WI38 (cell line): Measurements from ENCODE around the gene AKAP13.

ENCODE experiments used
- H3K4me3 ChIP-seq: 2 replicates; pipeline ENCODE4 v1.5.1; 2011; ENCODE audit warnings: low read depth, mild to moderate bottlenecking, control low read depth, low read length
- CTCF ChIP-seq: IDR thresholded peaks from 2 replicates; pipeline ENCODE4 v1.5.1; 2012; ENCODE audit warnings: low read depth, mild to moderate bottlenecking, control low read depth, low read length

Gene AKAP13

GRCh38 chr15:85618228-85618505, 237.8 kb downstream of the AKAP13 start:
- no peak overlapping the region for H3K4me3 ChIP-seq
- no peak for TF ChIP-seq CTCF

GRCh38 chr15:85618956-85619491, 238.6 kb downstream of the AKAP13 start:
- peak overlapping the region; percentile 55 for H3K4me3 ChIP-seq
- no peak for TF ChIP-seq CTCF

- peak overlapping the region; percentile 55 for H3K4me3 ChIP-seq
Measured at GRCh38 chr15:85619992-85620689, 239.7 kb downstream of the AKAP13 start.

GRCh38 chr15:85620690-85621049, 240.3 kb downstream of the AKAP13 start:
- peak overlapping the region; percentile 55 for H3K4me3 ChIP-seq
- TF ChIP-seq CTCF = no peak

More at GRCh38 chr15:85619992-85620689, 239.7 kb downstream of the AKAP13 start:
- TF ChIP-seq CTCF = no peak

- H3K4me3 ChIP-seq = peak overlapping the region; percentile 55
- TF ChIP-seq CTCF = no peak
Measured at GRCh38 chr15:85621094-85621493, 240.7 kb downstream of the AKAP13 start.

- H3K4me3 ChIP-seq = peak overlapping the region; percentile 20; the same call in 1 of the 2 replicates
Measured at GRCh38 chr15:85622221-85622831, 241.9 kb downstream of the AKAP13 start.

More at GRCh38 chr15:85622221-85622831, 241.9 kb downstream of the AKAP13 start:
- TF ChIP-seq CTCF = no peak
